SH-SY5Y (cell line): Measurements from ENCODE around the gene IFIT1.

Experiments used
- GATA2 ChIP-seq: IDR thresholded peaks from 2 replicates; pipeline ENCODE4 v1.6.1; 2011; ENCODE audit warnings: mild to moderate bottlenecking, low read depth, low read length
- GATA3 ChIP-seq: IDR thresholded peaks from 2 replicates; pipeline ENCODE4 v1.6.1; 2011; ENCODE audit warnings: low read depth, mild to moderate bottlenecking, low read length, moderate library complexity

- TF ChIP-seq GATA3 = no peak
- no peak for TF ChIP-seq GATA2
These were observed 14.5 kb upstream of the IFIT1 start, which contains the start of gene IFIT1B for GRCh38 chr10:89377705-89378637.
